OCI-LY1 (cell line): ENCODE results near the gene LAMA3.

ENCODE experiments used
- EZH2 ChIP-seq: fragments of 200-600 bp; sonication (generic), shearing (Covaris generic); IDR thresholded peaks from 2 replicates; pipeline ENCODE4 v1.8.0; 2017; ENCODE audit warnings: borderline replicate concordance, mixed run types, mild to moderate bottlenecking, antibody characterized with exemption, low read length, moderate library complexity, mixed read lengths
- TF ChIP-seq, protein P1 (sequence below): fragments of 200-600 bp; sonication (generic), shearing (Covaris generic); IDR thresholded peaks from 2 replicates; pipeline ENCODE4 v1.5.1; 2017; ENCODE audit warnings: mild to moderate bottlenecking, antibody characterized with exemption, low read length, moderate library complexity, mixed read lengths

DNA sequence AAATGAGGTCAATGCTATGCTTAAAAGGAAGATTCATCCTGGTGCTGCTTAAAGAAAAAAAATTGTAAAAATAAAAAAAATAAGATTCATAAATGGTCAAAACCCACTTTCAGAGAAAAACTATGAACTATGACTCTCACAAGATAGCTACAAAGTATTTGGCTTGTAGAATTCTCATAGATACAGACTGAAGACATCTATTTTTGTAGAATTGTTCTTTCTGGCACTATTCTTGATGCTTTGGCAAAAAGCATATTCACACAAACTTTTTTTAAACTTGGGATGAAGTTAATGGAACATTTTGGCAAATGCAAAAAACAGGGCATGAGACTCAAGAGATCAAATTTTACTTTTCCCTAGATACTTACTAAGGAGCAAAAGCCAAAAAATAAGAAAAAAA, 14.0 kb upstream of the LAMA3 start:
- TF ChIP-seq, protein P1, sequence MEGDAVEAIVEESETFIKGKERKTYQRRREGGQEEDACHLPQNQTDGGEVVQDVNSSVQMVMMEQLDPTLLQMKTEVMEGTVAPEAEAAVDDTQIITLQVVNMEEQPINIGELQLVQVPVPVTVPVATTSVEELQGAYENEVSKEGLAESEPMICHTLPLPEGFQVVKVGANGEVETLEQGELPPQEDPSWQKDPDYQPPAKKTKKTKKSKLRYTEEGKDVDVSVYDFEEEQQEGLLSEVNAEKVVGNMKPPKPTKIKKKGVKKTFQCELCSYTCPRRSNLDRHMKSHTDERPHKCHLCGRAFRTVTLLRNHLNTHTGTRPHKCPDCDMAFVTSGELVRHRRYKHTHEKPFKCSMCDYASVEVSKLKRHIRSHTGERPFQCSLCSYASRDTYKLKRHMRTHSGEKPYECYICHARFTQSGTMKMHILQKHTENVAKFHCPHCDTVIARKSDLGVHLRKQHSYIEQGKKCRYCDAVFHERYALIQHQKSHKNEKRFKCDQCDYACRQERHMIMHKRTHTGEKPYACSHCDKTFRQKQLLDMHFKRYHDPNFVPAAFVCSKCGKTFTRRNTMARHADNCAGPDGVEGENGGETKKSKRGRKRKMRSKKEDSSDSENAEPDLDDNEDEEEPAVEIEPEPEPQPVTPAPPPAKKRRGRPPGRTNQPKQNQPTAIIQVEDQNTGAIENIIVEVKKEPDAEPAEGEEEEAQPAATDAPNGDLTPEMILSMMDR, result no peak
- no peak for TF ChIP-seq EZH2
